ENCODE measurements around the gene CAPN7. TPM values are rescaled to one million over a fixed set of nuclear protein-coding genes. Genes with fewer than 3 reads are reported as not detected.

The CAPN7 gene
- total RNA-seq, 2 experiments from 2014 or later: 28.3 to 29.5 TPM

DNA sequence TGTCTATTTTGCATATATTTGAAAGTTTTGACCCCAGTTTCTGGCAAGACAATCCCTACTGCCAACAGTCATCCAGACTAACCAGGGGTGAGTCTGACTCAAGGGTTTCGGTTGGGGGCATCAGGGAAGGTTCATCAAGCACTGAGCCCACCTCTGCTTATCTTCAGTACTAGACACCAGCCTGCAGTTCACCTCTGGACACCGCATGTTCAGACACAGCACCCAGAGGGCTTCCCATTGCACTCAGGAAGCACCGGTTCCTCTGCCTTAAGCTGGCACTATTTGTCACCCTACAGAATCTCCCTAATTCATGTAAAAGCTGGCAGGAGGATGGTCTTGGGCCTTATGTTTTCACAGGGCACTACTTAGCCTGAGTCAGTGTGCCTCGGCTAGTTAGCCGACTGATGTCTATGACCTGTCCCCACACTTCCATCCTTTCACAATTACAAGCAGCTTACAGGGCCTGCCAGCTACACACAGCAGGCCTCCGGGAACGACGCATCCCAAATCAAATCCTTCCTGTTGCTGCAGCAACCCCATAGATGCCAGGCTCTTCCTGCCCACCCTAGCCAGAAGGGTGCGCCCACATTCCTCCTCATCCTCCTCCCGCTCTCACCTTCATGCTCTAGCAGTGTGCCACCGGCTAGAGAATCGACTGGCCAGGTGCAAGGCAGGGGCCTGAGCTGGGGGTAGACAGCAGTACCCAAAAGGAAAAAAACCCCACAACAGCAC lies 73.8 kb downstream of the CAPN7 start:
- peaks cover under 1% of the 10 kb centered on the region for H3K36me3 Mint-ChIP-seq (ENCODE audit: low read depth)
- POLR2A ChIA-PET: no interaction called here
- CTCF ChIA-PET: interaction anchor here (1.3 to 8.9 kb wide), 2 partner anchors 11 to 126 kb away, joined by 3 to 61 read pairs; no protein-coding TSS in a partner anchor
- no peak for DNase-seq
- H3K27ac Mint-ChIP-seq: no peak overlapping the region
- peaks cover 24% of the 10 kb centered on the region for H3K4me1 Mint-ChIP-seq (ENCODE audit: low read depth)
- H3K9me3 Mint-ChIP-seq (ENCODE audit: insufficient read depth): no peaks in the 10 kb centered on the region
- H3K4me3 Mint-ChIP-seq: no peak overlapping the region
- peaks cover 22% of the 10 kb centered on the region for H3K27me3 Mint-ChIP-seq (ENCODE audit: low read depth)
- ATAC-seq: no peak

GRCh38 chr3:15280853-15281532 lies 74.9 kb downstream of the CAPN7 start:
- DNase-seq (no peak), ATAC-seq (no peak)
- no peaks in the 10 kb centered on the region for H3K36me3 Mint-ChIP-seq (ENCODE audit: low read depth)
- peaks cover 28% of the 10 kb centered on the region for H3K27me3 Mint-ChIP-seq (ENCODE audit: low read depth)
- ChIA-PET CTCF (interaction anchor here (8.9 kb wide), 1 partner anchor 12 kb away, joined by 61 read pairs; no protein-coding TSS in a partner anchor), POLR2A (interaction anchor here (0.6 kb wide), 1 partner anchor 10 kb away, joined by 3 read pairs; no protein-coding TSS in a partner anchor)
- H3K4me3 Mint-ChIP-seq: no peak overlapping the region
- no peak overlapping the region for H3K27ac Mint-ChIP-seq
- H3K4me1 Mint-ChIP-seq (ENCODE audit: low read depth): peaks cover 16% of the 10 kb centered on the region
- no peaks in the 10 kb centered on the region for H3K9me3 Mint-ChIP-seq (ENCODE audit: insufficient read depth)

GRCh38 chr3:15281817-15282216 lies 75.8 kb downstream of the CAPN7 start:
- Mint-ChIP-seq H3K27me3 (ENCODE audit: low read depth) (peaks cover 26% of the 10 kb centered on the region), H3K27ac (no peak overlapping the region), H3K9me3 (ENCODE audit: insufficient read depth) (no peaks in the 10 kb centered on the region), H3K4me3 (no peak overlapping the region), H3K4me1 (ENCODE audit: low read depth) (peaks cover 11% of the 10 kb centered on the region), H3K36me3 (ENCODE audit: low read depth) (no peaks in the 10 kb centered on the region)
- CTCF ChIA-PET: interaction anchor here (1.2 to 8.9 kb wide), 2 partner anchors 13 to 67 kb away, joined by 4 to 61 read pairs; no protein-coding TSS in a partner anchor
- ATAC-seq (no peak), DNase-seq (no peak)
- POLR2A ChIA-PET: no interaction called here

GRCh38 chr3:15283702-15284101 lies 77.7 kb downstream of the CAPN7 start:
- POLR2A ChIA-PET: no interaction called here
- ATAC-seq (no peak), DNase-seq (no peak)
- Mint-ChIP-seq H3K27me3 (ENCODE audit: low read depth) (peaks cover 25% of the 10 kb centered on the region), H3K36me3 (ENCODE audit: low read depth) (peaks cover 3% of the 10 kb centered on the region), H3K9me3 (ENCODE audit: insufficient read depth) (no peaks in the 10 kb centered on the region), H3K27ac (no peak overlapping the region), H3K4me3 (no peak overlapping the region), H3K4me1 (ENCODE audit: low read depth) (peaks cover 11% of the 10 kb centered on the region)
- CTCF ChIA-PET: interaction anchor here (1.3 to 8.9 kb wide), 3 partner anchors 15 to 96 kb away, joined by 3 to 61 read pairs (median 3); partner anchors contain the start of gene SH3BP5

DNA sequence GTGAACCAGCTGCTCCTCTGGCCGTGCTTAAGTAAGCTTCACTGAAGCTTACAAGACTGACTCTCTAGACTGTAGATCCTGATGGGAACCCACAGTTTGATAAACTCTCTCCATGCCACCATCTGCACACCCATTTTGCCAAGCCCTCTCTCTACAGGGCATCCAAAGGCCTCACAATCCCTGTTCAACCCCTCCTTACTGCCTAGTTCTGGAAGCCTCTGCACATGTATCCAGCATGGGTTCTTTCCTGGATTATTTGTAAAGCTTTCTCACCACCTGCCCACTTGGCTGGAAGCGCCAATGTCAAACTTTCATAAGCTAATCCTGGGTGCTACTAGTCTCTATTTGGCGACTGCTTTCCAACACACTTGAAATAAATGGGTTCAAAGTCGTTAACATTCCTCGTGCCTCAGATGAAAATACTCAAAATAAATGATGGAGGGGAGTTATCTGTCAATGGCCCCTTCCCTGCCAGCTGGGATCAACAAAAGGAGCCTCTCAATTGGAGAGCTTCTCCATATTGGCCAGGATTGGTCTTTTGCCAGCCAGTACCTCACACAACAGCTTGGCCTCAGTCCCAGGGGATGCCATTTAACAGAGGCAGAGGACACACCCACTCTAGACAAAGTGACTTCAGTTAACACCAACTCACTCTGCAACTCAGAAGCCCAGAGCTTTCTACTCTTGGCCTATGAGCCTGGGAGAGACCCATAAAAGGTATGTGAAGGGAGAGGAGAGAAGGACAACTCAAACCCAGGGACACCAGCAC lies 78.3 kb downstream of the CAPN7 start:
- POLR2A ChIA-PET: no interaction called here
- no peak overlapping the region for H3K4me3 Mint-ChIP-seq

GRCh38 chr3:15286022-15286421 lies 80.0 kb downstream of the CAPN7 start:
- Mint-ChIP-seq H3K27ac (no peak overlapping the region), H3K9me3 (ENCODE audit: insufficient read depth) (no peaks in the 10 kb centered on the region), H3K4me3 (no peak overlapping the region), H3K27me3 (ENCODE audit: low read depth) (peaks cover 16% of the 10 kb centered on the region), H3K4me1 (ENCODE audit: low read depth) (peaks cover 24% of the 10 kb centered on the region), H3K36me3 (ENCODE audit: low read depth) (peaks cover 12% of the 10 kb centered on the region)
- DNase-seq (no peak), ATAC-seq (no peak)
- CTCF ChIA-PET: interaction anchor here (2.2 to 3.2 kb wide), 2 partner anchors 8 to 92 kb away, joined by 8 to 10 read pairs; no protein-coding TSS in a partner anchor
- POLR2A ChIA-PET: no interaction called here

More for the DNA sequence above, 78.3 kb downstream of the CAPN7 start:
- Mint-ChIP-seq H3K27ac (no peak overlapping the region), H3K27me3 (ENCODE audit: low read depth) (peaks cover 24% of the 10 kb centered on the region), H3K4me1 (ENCODE audit: low read depth) (peaks cover 12% of the 10 kb centered on the region), H3K36me3 (ENCODE audit: low read depth) (peaks cover 9% of the 10 kb centered on the region), H3K9me3 (ENCODE audit: insufficient read depth) (no peaks in the 10 kb centered on the region)
- ATAC-seq: no peak
- DNase-seq: no peak
- CTCF ChIA-PET: interaction anchor here (1.1 to 8.9 kb wide), 4 partner anchors 11 to 95 kb away, joined by 3 to 61 read pairs (median 3); partner anchors contain the start of gene SH3BP5

GRCh38 chr3:15287565-15288330 lies 81.7 kb downstream of the CAPN7 start:
- DNase-seq (no peak), ATAC-seq (no peak)
- Mint-ChIP-seq H3K4me3 (no peak overlapping the region), H3K9me3 (ENCODE audit: insufficient read depth) (no peaks in the 10 kb centered on the region), H3K36me3 (ENCODE audit: low read depth) (peaks cover 16% of the 10 kb centered on the region), H3K27ac (no peak overlapping the region), H3K27me3 (ENCODE audit: low read depth) (peaks cover 16% of the 10 kb centered on the region), H3K4me1 (ENCODE audit: low read depth) (peaks cover 41% of the 10 kb centered on the region)
- POLR2A ChIA-PET: interaction anchor here (0.5 kb wide), 1 partner anchor 63 kb away, joined by 6 read pairs; no protein-coding TSS in a partner anchor
- CTCF ChIA-PET: interaction anchor here (0.8 to 3.2 kb wide), 6 partner anchors 10 to 90 kb away, joined by 3 to 10 read pairs (median 6); partner anchors contain the start of gene SH3BP5

- no peak for DNase-seq
- Mint-ChIP-seq H3K27ac (no peak overlapping the region), H3K27me3 (ENCODE audit: low read depth) (peaks cover 18% of the 10 kb centered on the region), H3K36me3 (ENCODE audit: low read depth) (peaks cover 16% of the 10 kb centered on the region), H3K4me1 (ENCODE audit: low read depth) (peaks cover 49% of the 10 kb centered on the region), H3K9me3 (ENCODE audit: insufficient read depth) (no peaks in the 10 kb centered on the region), H3K4me3 (no peak overlapping the region)
- ChIA-PET POLR2A (no interaction called here), CTCF (interaction anchor here (1.7 to 3.2 kb wide), 4 partner anchors 10 to 42 kb away, joined by 5 to 10 read pairs (median 6); no protein-coding TSS in a partner anchor)
- no peak for ATAC-seq
Observed at GRCh38 chr3:15288331-15289035, 82.4 kb downstream of the CAPN7 start.

DNA sequence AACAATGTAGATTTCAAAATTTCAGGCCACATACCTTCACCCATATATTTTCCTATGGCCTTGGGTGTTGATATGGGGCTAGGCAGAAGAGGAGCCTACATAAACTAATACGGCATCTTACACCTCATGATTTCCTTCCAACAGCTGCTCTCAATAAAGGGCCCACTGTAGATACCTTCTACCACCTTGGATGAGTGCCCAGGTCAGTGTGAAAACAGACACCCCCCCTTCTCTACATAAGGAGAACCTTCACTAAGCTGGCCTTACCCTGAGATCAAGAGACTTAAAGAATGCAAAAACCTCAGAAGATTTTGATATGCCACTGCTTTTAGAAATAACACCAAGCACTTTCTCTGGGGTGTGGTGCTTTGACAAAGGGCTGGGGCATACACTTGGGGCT lies 83.6 kb downstream of the CAPN7 start:
- peaks cover 50% of the 10 kb centered on the region for H3K4me1 Mint-ChIP-seq (ENCODE audit: low read depth)

GRCh38 chr3:15290736-15291135 lies 84.7 kb downstream of the CAPN7 start:
- CTCF ChIA-PET: interaction anchor here (1.1 to 3.8 kb wide), 6 partner anchors 14 to 88 kb away, joined by 3 to 27 read pairs (median 5); partner anchors contain the start of gene SH3BP5
- no peaks in the 10 kb centered on the region for H3K9me3 Mint-ChIP-seq (ENCODE audit: insufficient read depth)
- H3K27me3 Mint-ChIP-seq (ENCODE audit: low read depth): peaks cover 21% of the 10 kb centered on the region
- ATAC-seq: no peak
- peaks cover 19% of the 10 kb centered on the region for H3K36me3 Mint-ChIP-seq (ENCODE audit: low read depth)
- peak overlapping the region; percentile 41 for H3K4me3 Mint-ChIP-seq
- peaks cover 53% of the 10 kb centered on the region for H3K4me1 Mint-ChIP-seq (ENCODE audit: low read depth)
- peak overlapping the region; percentile 64 for H3K27ac Mint-ChIP-seq
- DNase-seq: no peak
- POLR2A ChIA-PET: interaction anchor here (1.3 kb wide), 1 partner anchor 9 kb away, joined by 3 read pairs; no protein-coding TSS in a partner anchor

More for the DNA sequence above, 83.6 kb downstream of the CAPN7 start:
- POLR2A ChIA-PET: no interaction called here
- no peak for DNase-seq
- Mint-ChIP-seq H3K4me3 (no peak overlapping the region), H3K36me3 (ENCODE audit: low read depth) (peaks cover 19% of the 10 kb centered on the region), H3K9me3 (ENCODE audit: insufficient read depth) (no peaks in the 10 kb centered on the region), H3K27ac (peak overlapping the region; percentile 32), H3K27me3 (ENCODE audit: low read depth) (peaks cover 21% of the 10 kb centered on the region)
- CTCF ChIA-PET: interaction anchor here (0.6 to 1.7 kb wide), 3 partner anchors 22 to 464 kb away, joined by 3 to 6 read pairs (median 3); partner anchors contain the start of gene SH3BP5
- ATAC-seq: no peak

All from activated CD8-positive, alpha-beta T cell treated with anti-CD3 and anti-CD28 coated beads, Interleukin-2, amount 10 ng/mL, durations not matched to agents 7 days and 5 days (primary cell).